ENCODE data around the gene SH3BP2. TPM values are rescaled to one million over a fixed set of nuclear protein-coding genes. Genes with fewer than 3 reads are reported as not detected.

Gene SH3BP2
- total and polyA plus RNA-seq, 9 donors, result 20.9 to 34.8 (median 26.5) TPM

- Histone ChIP-seq H3K27ac (ENCODE audit: low read length) (no peak overlapping the region), H3K4me1 (ENCODE audit: control insufficient read depth, insufficient read depth, low read length) (peaks cover 63% of the 10 kb centered on the region), H3K36me3 (ENCODE audit: control insufficient read depth, insufficient read depth, low read length) (peaks cover 9% of the 10 kb centered on the region), H3K9me3 (replicated peaks; ENCODE audit: control insufficient read depth, low read depth, low read length) (peaks cover 3% of the 10 kb centered on the region), H3K4me3 (ENCODE audit: low read length) (no peak overlapping the region), H3K27me3 (ENCODE audit: control insufficient read depth, insufficient read depth, low read length) (no peaks in the 10 kb centered on the region)
- no peak for DNase-seq
- 81% methylated on average over 15 of the region's 17 CpGs for WGBS (ENCODE audit: insufficient coverage)
Observed at GRCh38 chr4:2813446-2814405, 20.8 kb downstream of the SH3BP2 start.

- Histone ChIP-seq H3K27ac (ENCODE audit: low read length) (no peak overlapping the region), H3K4me1 (ENCODE audit: control insufficient read depth, insufficient read depth, low read length) (peaks cover 61% of the 10 kb centered on the region), H3K36me3 (ENCODE audit: control insufficient read depth, insufficient read depth, low read length) (peaks cover 7% of the 10 kb centered on the region), H3K9me3 (replicated peaks; ENCODE audit: control insufficient read depth, low read depth, low read length) (peaks cover 3% of the 10 kb centered on the region), H3K4me3 (ENCODE audit: low read length) (no peak overlapping the region), H3K27me3 (ENCODE audit: control insufficient read depth, insufficient read depth, low read length) (no peaks in the 10 kb centered on the region)
- no peak for DNase-seq
- WGBS (ENCODE audit: insufficient coverage), result 73% methylated on average over 1 of the region's 7 CpGs
Observed at GRCh38 chr4:2814627-2815270, 21.9 kb downstream of the SH3BP2 start.

DNA sequence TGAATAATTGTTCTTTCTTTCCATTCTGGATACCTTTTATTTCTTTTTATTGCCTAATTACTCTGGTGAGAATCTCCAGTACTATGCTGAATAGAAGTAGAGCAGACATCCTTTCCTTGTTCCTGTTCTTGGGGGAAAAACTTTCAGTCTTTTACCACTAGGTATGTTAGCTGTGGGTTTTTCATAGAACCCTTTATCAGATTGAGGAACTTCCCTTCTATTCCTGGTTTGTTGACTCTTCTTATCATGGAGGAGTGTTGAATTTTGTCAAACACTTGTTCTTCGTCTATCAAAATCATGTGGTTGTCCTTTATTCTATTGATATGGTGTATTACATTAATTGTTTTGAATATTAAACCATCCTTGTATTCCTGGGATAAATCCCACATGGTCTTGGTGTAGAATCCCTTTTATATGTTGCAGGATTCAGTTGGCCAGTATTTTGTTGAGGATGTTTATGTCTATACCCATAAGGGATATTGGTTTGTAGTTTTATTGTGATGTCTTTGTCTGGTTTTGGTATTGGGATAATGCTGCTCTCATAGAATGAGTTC is 23.6 kb downstream of the SH3BP2 start:
- H3K9me3 ChIP-seq (replicated peaks; ENCODE audit: control insufficient read depth, low read depth, low read length), result peaks cover 3% of the 10 kb centered on the region
- no peaks in the 10 kb centered on the region for H3K27me3 ChIP-seq (ENCODE audit: control insufficient read depth, insufficient read depth, low read length)
- peaks cover 44% of the 10 kb centered on the region for H3K4me1 ChIP-seq (ENCODE audit: control insufficient read depth, insufficient read depth, low read length)
- no peak for DNase-seq
- no peak overlapping the region for H3K4me3 ChIP-seq (ENCODE audit: low read length)
- H3K27ac ChIP-seq (ENCODE audit: low read length), result no peak overlapping the region
- no CpG with 5 or more reads among the region's 1 CpG for WGBS (ENCODE audit: insufficient coverage)
- peaks cover 16% of the 10 kb centered on the region for H3K36me3 ChIP-seq (ENCODE audit: control insufficient read depth, insufficient read depth, low read length)

DNA sequence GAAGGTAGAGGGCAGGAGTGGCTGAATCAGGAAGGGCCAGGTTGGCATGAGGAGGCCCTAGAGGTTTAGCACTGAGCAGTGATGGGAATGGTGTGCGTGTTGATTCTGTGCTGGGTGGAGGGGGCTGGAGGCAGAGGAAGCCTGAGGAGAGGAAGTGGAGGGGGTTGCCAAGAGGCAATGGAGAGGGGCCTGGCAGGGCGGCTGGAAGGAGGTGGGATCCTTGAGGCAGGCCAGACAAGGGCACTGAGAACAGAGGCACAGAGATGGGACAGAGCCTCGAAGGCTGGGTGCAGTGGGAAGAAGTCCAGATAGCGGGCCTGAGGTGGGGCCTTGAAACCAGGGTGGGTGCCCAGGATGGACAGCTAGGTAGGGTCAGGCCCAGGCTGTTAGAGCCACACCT is 24.3 kb downstream of the SH3BP2 start:
- Histone ChIP-seq H3K27ac (ENCODE audit: low read length) (no peak overlapping the region), H3K27me3 (ENCODE audit: control insufficient read depth, insufficient read depth, low read length) (no peaks in the 10 kb centered on the region), H3K9me3 (replicated peaks; ENCODE audit: control insufficient read depth, low read depth, low read length) (peaks cover 3% of the 10 kb centered on the region), H3K4me1 (ENCODE audit: control insufficient read depth, insufficient read depth, low read length) (peaks cover 37% of the 10 kb centered on the region), H3K36me3 (ENCODE audit: control insufficient read depth, insufficient read depth, low read length) (peaks cover 16% of the 10 kb centered on the region), H3K4me3 (ENCODE audit: low read length) (no peak overlapping the region)
- WGBS (ENCODE audit: insufficient coverage), result 78% methylated on average over 4 of the region's 4 CpGs
- DNase-seq, result no peak

DNA sequence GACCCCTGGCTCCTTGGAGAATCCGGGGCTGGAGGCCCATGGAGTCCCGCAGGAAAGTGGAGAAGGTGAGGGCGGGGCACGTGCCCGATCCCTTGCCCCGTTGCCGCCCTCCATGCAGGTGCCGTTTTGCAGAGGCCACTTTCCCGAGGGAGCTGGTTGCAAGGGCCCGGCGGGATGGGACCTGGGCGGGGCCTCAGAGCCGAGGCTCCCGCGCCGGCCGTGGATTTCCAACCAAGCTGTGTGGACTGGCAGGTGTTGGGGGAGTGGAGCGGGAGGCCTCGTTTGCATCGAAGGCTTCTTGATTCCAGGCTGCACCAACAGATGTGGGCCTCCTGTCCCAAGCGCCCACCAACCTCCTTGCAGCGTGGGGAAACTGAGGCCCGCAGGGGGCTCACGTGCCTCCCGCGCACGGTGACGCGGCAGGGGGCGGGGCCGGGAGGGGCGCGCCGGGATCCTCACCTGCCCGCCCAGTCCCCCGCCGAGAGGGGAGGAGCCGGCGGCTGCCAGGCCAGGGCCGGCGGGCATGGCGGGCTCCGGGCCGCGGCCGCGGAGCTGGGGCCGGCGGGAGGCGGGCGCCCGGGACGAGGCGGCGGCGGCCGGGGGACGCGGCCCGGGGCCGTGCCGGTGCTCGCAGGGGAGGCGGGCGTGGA is 24.9 kb downstream of the SH3BP2 start:
- peaks cover 22% of the 10 kb centered on the region for H3K36me3 ChIP-seq (ENCODE audit: control insufficient read depth, insufficient read depth, low read length)
- no peak overlapping the region for H3K27ac ChIP-seq (ENCODE audit: low read length)
- H3K4me3 ChIP-seq (ENCODE audit: low read length), result peak overlapping the region; percentile 50
- WGBS (ENCODE audit: insufficient coverage), result 5% methylated on average over 64 of the region's 65 CpGs
- no peaks in the 10 kb centered on the region for H3K27me3 ChIP-seq (ENCODE audit: control insufficient read depth, insufficient read depth, low read length)
- H3K9me3 ChIP-seq (replicated peaks; ENCODE audit: control insufficient read depth, low read depth, low read length), result peaks cover 3% of the 10 kb centered on the region
- no peak for DNase-seq
- peaks cover 30% of the 10 kb centered on the region for H3K4me1 ChIP-seq (ENCODE audit: control insufficient read depth, insufficient read depth, low read length)

- peak overlapping the region; percentile 50 for H3K4me3 ChIP-seq (ENCODE audit: low read length)
- H3K36me3 ChIP-seq (ENCODE audit: control insufficient read depth, insufficient read depth, low read length), result peaks cover 28% of the 10 kb centered on the region
- DNase-seq, result no peak
- no peaks in the 10 kb centered on the region for H3K27me3 ChIP-seq (ENCODE audit: control insufficient read depth, insufficient read depth, low read length)
- no peak overlapping the region for H3K27ac ChIP-seq (ENCODE audit: low read length)
- WGBS (ENCODE audit: insufficient coverage), result 3% methylated on average over 39 of the region's 54 CpGs
- H3K9me3 ChIP-seq (replicated peaks; ENCODE audit: control insufficient read depth, low read depth, low read length), result peaks cover 3% of the 10 kb centered on the region
- peaks cover 24% of the 10 kb centered on the region for H3K4me1 ChIP-seq (ENCODE audit: control insufficient read depth, insufficient read depth, low read length)
Observed at GRCh38 chr4:2818351-2818939, 25.6 kb downstream of the SH3BP2 start.

- 60% methylated on average over 4 of the region's 5 CpGs for WGBS (ENCODE audit: insufficient coverage)
- H3K9me3 ChIP-seq (replicated peaks; ENCODE audit: control insufficient read depth, low read depth, low read length), result peaks cover 3% of the 10 kb centered on the region
- peaks cover 18% of the 10 kb centered on the region for H3K4me1 ChIP-seq (ENCODE audit: control insufficient read depth, insufficient read depth, low read length)
- peaks cover 39% of the 10 kb centered on the region for H3K36me3 ChIP-seq (ENCODE audit: control insufficient read depth, insufficient read depth, low read length)
- no peak overlapping the region for H3K4me3 ChIP-seq (ENCODE audit: low read length)
- no peaks in the 10 kb centered on the region for H3K27me3 ChIP-seq (ENCODE audit: control insufficient read depth, insufficient read depth, low read length)
- no peak for DNase-seq
- H3K27ac ChIP-seq (ENCODE audit: low read length), result no peak overlapping the region
Observed at GRCh38 chr4:2819244-2820215, 26.6 kb downstream of the SH3BP2 start.

- Histone ChIP-seq H3K27me3 (ENCODE audit: control insufficient read depth, insufficient read depth, low read length) (no peaks in the 10 kb centered on the region), H3K9me3 (replicated peaks; ENCODE audit: control insufficient read depth, low read depth, low read length) (peaks cover 3% of the 10 kb centered on the region), H3K4me3 (ENCODE audit: low read length) (no peak overlapping the region), H3K27ac (ENCODE audit: low read length) (no peak overlapping the region), H3K4me1 (ENCODE audit: control insufficient read depth, insufficient read depth, low read length) (peaks cover 15% of the 10 kb centered on the region), H3K36me3 (ENCODE audit: control insufficient read depth, insufficient read depth, low read length) (peaks cover 42% of the 10 kb centered on the region)
- DNase-seq, result no peak
- WGBS (ENCODE audit: insufficient coverage), result 86% methylated on average over 9 of the region's 13 CpGs
Observed at GRCh38 chr4:2820216-2820982, 27.5 kb downstream of the SH3BP2 start.

Measured in muscle of leg (tissue), 11 donors.